KG1 (cell line): ENCODE results near the gene GNG14.
A peak's percentile ranks its signal among the peaks of the same experiment; 100 is the strongest.
"Not testable (repeated sequence)": the region's sequence is repeated elsewhere in the genome, so short reads cannot be mapped to it uniquely, and the experiment has no call there.

Experiments
- DNase-seq: peaks from one replicate; lab custom pipeline; 2025; lab: John Stamatoyannopoulos, UW

The GNG14 gene

DNA sequence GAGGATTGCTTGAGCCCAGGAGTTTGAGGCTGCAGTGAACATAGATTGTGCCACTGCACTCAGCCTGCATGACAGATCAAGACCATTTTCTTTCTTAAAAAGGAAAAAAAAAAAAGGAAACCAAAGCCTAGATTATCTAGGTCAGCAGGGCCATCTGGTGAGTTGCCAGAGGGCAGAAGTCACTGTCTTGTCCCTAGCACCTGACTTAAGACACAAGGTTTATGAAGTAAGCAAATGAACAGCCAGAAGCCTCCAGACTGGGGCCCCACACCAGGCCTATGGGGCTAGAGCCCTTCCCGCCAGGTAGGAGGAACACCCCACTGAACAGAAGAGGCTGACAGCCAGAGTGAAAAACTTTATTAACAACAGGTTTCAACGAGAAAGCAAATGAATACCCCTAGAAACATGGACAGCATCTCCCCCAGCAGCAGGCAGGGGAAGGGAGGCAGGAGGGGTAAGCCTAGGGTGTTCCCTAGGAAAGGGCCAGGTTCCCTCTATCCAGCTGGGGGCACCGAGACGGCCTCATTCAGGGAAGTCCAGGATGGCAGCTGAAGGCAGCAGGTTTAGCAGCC is 20.0 kb upstream of the GNG14 start:
- no peak for DNase-seq

DNA sequence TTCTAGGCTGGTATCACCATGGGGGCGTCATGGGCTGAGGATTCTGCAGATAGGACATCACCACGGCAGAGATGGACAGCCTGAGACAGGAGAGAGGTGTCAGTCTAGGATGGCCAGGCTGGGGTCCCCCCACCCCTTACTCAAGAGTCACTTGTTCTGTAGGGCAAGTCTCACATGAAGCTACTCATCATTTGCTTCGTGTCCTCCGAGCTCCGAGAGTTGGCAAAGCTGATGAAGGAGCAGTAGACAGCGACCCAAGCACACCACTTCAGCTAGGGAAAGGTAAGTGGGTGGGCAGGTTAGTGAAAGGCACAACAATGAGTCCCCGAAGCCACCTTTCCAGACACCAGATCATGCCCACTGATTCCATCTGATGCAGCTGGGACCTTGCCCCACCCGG is 19.5 kb upstream of the GNG14 start:
- DNase-seq, result no peak

DNA sequence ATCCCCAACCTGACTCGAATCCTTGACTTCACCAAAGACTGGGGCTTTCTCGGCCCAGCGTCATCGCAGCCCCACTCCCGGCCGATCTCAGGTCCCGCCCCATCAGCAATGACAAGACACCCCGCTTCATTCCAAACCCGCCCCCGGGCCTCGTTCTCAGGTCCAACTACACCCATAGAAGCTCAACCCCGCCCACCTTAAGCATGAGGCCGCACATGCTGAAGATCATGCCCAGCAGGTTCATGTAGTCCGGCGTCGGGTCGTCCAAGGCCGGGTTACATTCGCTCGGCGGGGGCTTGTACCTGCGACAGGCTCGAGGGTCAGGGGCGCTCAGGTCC is 18.9 kb upstream of the GNG14 start:
- peak; percentile 45 for DNase-seq

DNA sequence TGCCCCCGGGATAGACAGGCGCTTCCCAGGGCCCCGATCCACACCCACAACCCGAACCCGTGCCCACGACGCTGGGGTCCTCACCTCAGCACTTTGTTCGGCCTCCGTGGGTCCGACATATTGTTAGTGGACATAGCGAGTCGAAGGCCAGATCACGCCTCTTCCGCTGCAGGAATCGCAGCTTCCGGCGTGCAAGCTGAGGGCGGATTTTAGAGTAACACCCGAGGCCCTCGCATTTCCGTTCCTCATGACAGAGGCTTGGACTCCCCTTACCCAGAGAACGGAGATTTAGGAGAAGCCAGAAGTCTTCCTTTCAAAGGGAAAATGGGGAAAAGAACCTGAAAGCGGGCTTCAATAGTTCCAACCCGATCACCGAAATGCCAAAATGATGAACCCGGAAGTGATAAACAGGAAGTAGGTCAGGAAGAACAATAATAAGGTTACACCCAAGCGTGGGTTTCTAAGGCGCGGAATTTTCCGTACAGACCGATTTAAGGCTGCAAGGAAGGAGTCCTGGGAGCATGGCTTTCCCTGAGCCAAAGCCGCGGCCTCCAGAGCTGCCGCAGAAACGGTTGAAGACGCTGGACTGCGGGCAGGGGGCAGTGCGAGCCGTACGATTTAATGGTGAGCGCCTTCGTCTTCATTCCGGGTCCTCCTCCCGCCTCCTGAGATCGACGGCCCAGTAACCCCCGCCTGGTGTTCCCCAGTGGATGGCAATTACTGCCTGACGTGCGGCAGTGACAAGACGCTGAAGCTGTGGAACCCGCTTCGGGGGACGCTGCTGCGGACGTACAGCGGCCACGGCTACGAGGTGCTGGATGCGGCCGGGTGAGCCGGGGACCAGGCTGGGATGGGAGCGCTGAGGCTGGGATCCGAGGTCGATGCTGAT is 18.3 kb upstream of the GNG14 start:
- peak; percentile 76 for DNase-seq

DNA sequence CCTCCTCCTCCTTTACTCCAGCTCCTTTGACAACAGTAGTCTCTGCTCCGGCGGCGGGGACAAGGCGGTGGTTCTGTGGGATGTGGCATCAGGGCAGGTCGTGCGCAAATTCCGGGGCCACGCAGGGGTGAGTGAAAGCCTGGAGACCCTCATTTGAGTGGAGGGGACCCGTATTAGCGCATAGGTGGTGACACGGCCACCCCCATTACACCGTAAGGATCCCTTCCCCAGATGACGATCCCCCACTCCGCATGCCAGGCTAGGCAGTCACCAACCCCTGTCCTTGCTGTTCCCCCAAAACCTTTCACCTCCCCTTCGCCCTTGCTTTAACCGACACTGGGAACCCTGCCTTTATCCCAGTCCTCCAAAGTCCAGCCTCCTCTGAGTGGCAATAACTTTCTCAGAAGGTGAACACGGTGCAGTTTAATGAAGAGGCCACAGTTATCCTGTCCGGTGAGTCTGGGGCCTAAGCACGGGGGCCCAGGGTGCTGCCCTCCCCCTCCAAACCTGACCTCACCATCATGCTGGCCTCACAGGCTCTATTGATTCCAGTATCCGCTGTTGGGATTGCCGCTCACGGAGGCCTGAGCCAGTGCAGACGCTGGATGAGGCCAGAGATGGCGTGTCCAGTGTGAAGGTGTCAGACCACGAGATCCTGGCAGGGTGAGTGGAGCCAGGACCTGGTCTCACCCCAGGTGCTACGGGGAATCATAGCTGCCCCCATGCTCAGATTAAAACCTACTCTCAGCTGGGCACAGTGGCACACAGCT is 17.5 kb upstream of the GNG14 start:
- no peak for DNase-seq

DNA sequence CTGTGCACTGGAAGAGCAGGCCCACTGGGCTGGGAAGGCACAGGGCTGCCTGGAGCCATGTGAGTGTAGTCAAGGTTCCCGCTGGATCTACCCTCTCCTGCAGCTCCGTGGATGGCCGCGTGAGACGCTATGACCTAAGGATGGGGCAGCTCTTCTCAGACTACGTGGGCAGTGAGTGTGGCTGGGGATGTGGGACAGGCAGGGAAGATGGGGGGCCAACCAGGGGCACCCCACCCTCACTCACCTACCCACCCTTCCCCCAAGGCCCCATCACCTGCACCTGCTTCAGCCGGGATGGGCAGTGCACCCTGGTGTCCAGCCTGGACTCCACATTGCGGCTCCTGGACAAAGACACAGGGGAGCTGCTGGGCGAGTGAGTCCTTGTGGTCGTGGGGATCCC is 15.1 kb upstream of the GNG14 start:
- DNase-seq, result no peak

DNA sequence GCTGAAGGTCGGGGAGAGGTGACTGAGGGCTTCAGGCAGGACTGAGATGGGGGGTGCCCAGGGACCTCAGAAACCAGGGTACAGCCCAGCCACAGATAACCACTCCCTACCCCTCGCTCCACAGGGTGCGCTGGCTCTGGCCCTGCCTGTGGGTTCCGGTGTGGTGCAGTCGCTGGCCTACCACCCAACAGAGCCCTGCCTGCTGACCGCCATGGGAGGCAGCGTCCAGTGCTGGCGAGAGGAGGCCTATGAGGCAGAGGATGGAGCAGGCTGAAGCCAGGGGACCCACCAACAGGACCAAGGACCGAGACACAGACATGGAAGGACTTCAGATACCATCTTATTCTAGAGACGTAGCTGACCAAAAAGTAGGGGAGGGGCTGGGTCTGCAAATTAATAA is 12.4 kb upstream of the GNG14 start:
- DNase-seq, result no peak

DNA sequence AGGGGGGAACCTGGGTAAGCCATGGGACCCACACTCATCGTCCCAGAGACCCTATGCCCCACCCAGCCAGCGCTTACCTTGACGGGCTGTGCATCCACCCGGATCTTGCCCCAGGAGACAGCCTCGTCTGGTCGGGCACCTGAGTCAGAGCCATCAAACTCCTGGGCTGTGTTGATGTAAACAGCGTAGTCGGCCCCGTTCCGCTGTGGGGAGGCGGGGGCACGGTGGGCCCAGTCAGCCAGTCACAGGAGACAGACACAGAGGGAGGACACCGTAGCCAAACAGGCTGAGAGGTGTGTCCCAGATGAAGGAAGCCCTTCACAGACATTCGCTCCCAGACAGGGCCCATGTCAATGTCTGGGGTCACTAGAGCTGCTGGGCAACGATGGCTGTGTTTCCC is 11.9 kb upstream of the GNG14 start:
- DNase-seq, result no peak

DNA sequence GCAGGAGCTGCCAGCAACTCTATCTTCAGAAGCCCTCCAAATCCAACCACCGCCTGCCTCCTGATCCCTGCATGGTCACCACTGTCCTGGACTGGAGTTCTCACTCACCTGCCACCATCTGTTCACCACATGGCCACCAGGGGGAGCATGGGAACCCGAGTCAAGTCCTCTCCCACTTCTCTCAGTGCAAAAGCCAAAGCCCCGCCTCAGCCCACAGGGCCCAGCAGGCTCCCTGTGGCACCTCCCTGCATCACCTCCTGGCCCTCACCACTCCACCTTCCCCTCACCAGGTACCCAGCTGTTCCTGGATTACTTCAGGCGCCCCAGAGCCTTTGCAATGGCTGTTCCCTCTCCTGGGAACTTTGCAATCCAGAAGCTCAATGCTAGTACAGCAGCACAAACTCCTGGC is 11.4 kb upstream of the GNG14 start:
- peak; percentile 40 for DNase-seq

DNA sequence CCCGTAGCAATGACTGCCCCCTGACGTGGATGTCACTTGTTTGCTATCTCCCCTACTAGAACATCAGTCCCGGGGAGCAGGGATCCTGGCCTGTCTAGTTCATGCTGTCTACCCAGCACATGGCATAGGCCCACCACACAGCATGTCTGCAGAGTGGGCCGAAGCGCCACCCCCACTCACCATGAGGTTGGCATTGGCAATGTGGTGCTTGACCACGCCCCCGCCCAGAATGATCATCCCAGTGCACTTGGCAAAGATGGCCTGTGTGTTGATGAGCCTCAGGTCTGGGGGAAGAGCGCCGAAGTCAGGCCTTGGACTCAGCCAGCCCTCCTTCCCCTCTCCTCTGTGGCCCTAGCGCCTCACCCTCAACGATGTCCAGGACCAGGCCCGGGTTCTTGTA is 10.9 kb upstream of the GNG14 start:
- DNase-seq, result no peak

DNA sequence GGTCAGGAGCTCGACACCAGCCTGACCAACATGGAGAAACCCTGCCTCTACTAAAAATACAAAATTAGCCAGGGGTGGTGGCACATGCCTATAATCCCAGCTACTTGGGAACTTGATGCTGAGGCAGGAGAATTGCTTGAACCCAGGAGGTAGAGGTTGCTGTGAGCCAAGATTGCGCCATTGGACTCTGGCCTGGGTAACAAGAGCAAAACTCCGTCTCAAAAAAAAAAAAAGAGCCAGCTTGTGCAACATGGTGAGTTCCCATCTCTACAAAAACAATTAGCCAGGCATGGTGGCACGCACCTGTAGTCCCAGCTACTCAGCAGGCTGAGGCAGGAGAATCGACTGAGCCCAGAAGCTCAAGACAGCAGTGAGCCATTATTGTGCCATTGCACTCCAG is 9.8 kb upstream of the GNG14 start:
- DNase-seq, result not testable (repeated sequence)

DNA sequence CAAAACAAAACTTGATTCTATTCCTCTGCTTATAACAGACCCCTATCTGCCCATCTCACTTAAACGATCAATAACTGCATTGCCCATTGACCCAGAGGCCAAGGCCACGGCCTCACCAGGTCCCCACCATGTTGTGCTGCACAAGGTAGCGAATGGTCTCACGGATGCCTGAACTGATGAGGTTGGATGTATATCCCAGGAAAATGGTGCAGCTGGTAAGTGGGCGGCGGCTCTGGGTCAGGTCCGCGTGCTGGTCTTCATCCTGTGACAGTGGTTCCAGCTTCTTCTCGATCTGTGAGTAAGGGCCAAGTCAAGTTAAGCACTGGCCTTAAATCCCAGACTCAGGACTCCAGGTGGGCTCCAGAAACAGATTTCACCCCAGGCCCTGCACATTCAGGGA is 7.8 kb upstream of the GNG14 start:
- no peak for DNase-seq

DNA sequence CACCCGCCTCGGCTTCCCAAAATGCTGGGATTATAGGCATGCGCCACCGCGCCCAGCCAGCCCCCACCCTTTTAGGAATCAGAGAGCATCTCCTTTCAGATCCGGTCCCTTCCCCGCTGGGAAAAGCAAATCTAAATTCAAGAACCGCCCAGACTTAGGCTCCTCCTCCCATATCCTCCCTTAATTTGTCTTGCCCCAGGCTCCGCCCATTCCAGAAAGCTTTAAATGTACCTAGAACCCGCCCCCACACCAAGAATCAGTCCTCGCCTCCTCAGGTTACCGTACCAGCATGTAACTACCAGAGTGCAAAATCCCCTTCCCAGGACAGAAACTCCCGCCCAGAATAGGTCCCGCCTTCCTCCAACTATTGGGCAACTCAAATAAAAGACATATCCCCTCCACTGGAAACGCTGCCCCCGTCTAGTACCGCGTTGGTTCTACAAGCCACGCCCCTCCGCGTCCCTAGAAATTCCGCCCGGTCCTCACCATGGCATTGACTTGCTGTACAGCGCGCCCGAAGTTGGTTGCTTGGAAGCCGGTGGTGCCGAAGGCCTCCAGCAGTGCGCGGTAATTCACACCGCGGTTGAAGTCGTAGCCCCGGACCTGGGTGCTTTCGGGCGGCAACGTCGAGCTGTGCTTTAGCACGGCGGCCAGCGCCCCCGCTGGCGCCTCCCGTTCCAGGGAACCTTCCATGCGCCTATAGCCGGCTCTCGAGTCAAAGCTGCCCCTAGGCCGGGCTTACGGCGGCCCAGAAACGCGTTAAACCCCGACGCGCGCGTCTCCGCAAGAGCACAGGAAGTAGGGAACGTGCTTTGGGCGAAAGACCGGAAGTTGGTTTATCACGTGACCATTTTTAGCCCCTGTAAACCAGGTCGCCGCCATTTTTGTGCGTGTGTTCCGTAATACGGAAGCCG is 6.5 kb upstream of the GNG14 start, which contains the start of gene DHPS:
TSS of gene DHPS (minus strand) at position 807 of the 914 bp plus-strand sequence. CDS start at position 693, 114 bp downstream.
- peak; percentile 89 for DNase-seq

DNA sequence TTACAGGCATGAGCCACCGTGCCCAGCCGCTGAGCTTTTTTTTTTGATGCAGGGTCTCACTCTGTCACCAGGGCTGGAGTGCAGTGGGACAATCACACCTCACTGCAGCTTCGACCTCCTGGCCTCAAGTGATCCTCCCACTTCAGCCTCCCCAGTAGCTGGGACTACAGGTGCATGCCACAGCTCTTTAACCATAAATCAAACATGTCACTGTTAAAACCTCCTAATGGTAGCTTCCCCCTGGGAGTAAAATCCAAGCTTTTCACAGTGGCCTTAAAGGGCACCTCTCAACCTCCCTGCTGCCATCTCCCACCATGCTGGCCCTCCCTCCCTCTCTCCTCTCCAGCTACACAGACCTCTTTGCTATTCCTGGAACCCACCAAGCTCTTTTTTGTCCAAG is 2.0 kb upstream of the GNG14 start:
- DNase-seq, result no peak

DNA sequence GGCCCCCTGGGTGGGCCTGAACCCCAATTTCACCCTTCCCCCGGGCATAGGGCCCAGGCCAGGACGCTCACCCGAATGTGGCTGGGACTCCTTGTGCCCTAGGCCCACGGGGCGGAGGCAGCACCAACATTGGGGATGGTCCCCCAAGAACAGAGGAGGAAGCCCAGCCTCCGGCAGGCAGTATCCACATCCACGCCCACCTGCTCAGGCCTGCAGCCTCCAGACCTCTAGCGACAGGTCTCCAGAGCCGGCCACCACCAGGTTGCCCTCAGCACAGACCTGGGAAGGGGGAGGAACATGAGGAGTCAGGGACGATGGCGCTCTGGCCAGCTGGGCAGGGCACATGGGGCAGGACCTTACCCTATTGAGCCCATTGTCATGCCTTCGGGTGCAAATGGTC is 1.2 kb downstream of the GNG14 start:
- DNase-seq, result no peak

DNA sequence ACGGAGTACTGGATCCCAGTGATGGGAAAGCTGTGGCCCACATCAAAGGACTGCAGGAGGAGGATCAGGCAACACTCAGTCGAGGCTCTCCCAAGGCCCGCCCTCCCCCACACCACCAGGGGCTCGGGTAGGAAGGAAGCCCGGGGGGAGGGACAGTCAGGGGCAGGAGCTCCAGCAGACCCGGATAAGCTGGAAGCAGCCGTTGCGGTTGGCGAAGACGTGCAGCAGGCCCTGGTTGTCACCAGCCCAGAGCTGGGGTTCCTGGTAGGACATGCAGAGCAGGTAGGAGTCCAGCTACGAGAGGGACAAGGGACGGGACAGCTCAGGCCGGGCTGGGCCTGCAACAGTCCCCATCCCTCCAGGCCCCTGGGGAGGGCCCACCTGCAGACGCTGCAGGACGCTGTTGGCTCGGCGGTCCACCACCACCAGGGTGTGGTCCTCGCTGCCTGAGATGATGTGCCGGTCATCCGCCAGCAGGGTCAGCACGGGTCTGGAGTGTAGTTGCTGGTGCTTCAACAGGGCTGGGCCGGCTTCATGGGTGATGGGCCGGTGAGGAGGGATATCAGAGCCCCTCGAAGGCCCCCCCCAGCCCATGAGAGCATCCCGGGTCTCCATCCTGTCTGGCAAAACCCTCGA is 1.9 kb downstream of the GNG14 start:
- peak; percentile 35 for DNase-seq

DNA sequence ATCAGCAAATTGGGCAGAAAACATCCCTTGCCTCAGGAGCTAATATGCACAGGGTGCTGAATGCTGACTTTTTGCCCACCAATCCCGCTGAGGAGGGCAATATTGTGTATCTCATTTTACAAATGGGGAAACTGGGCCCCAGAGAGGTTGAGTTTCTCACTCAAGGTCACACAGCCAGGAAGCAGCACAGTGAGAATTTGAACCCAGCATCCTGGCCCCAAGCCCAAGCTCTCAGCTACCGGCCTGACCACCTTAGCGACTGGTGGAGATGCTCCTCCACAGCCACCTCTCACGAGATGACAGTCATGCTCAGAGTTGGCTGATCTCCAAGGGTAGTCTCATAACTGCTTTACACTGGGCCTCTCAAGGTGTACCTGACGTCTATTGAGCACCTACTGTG is 5.2 kb downstream of the GNG14 start:
- no peak for DNase-seq

DNA sequence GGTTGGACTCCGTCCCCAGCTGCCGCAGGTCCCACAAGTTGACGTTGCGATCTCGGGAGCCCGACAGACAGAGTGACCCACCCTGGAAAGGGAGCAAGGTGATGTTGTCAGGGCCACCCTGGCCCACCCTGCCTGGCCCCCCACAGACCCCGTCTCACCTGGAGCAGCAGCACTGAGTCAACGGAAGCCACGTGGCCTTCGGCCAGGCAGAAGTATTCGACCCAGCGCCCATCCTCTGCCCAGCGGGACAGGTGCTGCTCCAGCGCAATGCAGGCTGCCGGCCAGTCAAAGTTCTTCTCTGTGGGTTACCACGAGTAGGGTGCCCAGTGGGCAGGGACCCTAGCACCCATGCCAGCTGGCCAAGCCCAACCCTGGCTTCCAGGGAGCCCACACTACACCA is 6.8 kb downstream of the GNG14 start:
- DNase-seq, result no peak

DNA sequence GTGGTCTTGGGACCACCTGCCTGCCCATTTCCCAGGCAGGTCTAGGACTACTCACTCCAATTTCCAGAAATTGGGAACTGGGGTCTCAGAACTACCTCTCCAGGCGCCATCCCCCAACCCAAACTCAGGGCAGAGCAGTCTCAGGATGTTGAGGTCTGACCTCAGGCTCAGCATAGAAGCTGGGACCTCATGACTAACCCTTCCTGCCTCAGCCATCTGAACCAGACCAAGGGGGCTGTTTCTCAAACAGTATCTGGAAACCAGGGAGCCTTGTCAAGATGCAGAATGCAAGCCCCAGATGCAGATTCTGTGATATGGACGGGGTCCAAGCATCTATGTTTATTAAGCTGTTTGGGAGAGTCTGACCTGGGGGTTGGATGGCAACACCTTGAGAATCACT is 7.3 kb downstream of the GNG14 start:
- DNase-seq, result no peak

DNA sequence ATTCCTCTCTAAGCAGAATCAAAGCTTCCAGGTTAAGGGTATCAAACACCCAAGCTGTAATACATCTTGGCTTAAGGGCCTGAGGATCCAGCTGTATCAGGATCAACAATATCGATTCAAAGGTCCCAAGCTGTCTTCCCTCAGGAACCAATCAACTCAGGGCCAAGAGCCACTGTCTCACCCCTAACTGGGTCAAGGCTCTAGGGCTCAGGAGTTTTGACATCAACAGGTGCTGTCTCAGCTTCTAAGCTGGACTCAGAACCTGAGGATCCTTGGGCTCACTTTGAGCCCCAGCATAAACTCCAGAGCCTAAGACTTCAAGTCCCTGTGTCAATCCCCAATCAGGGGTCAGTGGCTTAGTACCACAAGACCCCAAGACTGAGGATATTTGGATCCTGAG is 7.7 kb downstream of the GNG14 start:
- no peak for DNase-seq

DNA sequence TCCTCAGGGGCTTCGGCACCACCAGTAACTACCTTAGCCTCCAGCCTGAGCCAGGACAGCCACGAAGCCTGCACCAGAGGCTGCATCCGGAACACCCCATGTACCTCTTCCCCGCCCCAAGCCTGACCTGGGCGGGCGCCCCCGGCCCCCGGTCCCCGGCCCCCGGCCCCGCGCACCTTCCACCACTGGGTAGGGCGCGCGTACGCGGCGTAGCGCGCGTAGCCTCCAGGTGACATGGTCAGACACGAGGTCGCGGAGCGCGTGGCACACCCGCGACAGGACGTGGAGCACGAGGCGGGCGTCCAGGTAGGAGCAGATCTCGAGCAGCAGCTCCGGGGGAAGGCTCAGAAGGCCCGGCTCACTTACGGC is 8.2 kb downstream of the GNG14 start:
- DNase-seq, result no peak
